ENCODE results near the gene DOK3. TPM values are rescaled to one million over a fixed set of nuclear protein-coding genes. Genes with fewer than 3 reads are reported as not detected.

Gene DOK3
- total and polyA plus RNA-seq, 8 donors: 5.8 to 90.5 (median 7.1) TPM

DNA sequence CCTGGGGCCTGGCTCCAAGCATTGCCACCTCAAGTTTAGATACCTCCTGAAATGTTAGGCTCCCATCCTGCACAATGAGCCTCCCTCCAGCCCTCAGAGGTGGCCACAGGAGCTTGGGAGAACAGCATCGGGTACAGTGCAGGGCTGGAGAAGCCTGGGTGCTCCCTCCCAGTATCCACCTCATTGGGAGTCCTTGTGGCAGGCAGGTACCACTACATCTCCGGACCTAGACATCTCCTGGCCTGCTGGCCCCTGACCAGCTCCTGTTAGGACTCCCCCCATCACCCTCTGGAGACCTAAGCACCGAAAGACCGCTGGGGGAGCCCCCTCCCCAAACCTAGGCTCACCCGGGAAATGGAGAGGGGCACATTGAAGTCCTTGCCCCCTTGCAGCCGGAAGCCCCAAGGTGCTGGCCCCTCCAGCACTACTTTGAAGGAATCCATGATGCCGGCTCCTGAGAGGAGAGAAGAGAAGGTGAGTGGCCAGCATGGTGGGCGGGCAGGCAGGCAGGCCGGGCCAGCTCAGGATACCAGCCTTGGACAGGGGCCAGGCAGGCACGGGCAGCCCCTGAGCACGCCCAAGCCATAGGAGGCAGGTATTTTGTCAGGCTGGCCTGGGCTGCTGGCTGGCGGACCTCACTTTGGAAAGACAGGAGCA lies 13.4 kb downstream of the DOK3 start:
- peaks cover 36 to 78% of the 10 kb centered on the region in 2 donors for H3K4me1 ChIP-seq
- TF ChIP-seq, protein P1, sequence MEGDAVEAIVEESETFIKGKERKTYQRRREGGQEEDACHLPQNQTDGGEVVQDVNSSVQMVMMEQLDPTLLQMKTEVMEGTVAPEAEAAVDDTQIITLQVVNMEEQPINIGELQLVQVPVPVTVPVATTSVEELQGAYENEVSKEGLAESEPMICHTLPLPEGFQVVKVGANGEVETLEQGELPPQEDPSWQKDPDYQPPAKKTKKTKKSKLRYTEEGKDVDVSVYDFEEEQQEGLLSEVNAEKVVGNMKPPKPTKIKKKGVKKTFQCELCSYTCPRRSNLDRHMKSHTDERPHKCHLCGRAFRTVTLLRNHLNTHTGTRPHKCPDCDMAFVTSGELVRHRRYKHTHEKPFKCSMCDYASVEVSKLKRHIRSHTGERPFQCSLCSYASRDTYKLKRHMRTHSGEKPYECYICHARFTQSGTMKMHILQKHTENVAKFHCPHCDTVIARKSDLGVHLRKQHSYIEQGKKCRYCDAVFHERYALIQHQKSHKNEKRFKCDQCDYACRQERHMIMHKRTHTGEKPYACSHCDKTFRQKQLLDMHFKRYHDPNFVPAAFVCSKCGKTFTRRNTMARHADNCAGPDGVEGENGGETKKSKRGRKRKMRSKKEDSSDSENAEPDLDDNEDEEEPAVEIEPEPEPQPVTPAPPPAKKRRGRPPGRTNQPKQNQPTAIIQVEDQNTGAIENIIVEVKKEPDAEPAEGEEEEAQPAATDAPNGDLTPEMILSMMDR (IDR thresholded peaks at IDR 0.05): peak in 1 of 2 donors; percentile 18
- peak overlapping the region; percentile 73 to 80 for H3K4me3 ChIP-seq
- H3K27me3 ChIP-seq: peaks cover 0 to 10% of the 10 kb centered on the region in 2 donors
- ATAC-seq (no peak), DNase-seq (peak in 1 of 4 donors; percentile 48)
- peak overlapping the region; percentile 91 to 92 for H3K27ac ChIP-seq
- intact Hi-C loops (cut with DNase I): no loop called here
- H3K9me3 ChIP-seq: no peaks in the 10 kb centered on the region
- H3K36me3 ChIP-seq: peaks cover 0 to 21% of the 10 kb centered on the region in 2 donors

- H3K4me1 ChIP-seq: peaks cover 36 to 77% of the 10 kb centered on the region in 2 donors
- H3K4me3 ChIP-seq: peak overlapping the region in 1 of 2 donors; percentile 73
- intact Hi-C loops (cut with DNase I): no loop called here
These were observed 14.2 kb downstream of the DOK3 start for GRCh38 chr5:177495243-177496060.

GRCh38 chr5:177494346-177495195 lies 15.1 kb downstream of the DOK3 start:
- DNase-seq (peak in 3 of 4 donors; percentile 79 to 88 (median 86)), ATAC-seq (peak; percentile 15)
- peaks cover 0 to 10% of the 10 kb centered on the region in 2 donors for H3K27me3 ChIP-seq
- H3K4me1 ChIP-seq: peaks cover 36 to 76% of the 10 kb centered on the region in 2 donors
- intact Hi-C loops (cut with DNase I): no loop called here
- peak overlapping the region; percentile 91 to 92 for H3K27ac ChIP-seq
- H3K9me3 ChIP-seq: no peaks in the 10 kb centered on the region
- H3K36me3 ChIP-seq: peaks cover 0 to 37% of the 10 kb centered on the region in 2 donors
- TF ChIP-seq, protein P1 (IDR thresholded peaks at IDR 0.05): no peak
- peak overlapping the region in 1 of 2 donors; percentile 73 for H3K4me3 ChIP-seq

More at GRCh38 chr5:177495243-177496060, 14.2 kb downstream of the DOK3 start:
- Histone ChIP-seq H3K27ac (peak overlapping the region; percentile 91 to 92), H3K9me3 (no peaks in the 10 kb centered on the region), H3K36me3 (peaks cover 0 to 28% of the 10 kb centered on the region in 2 donors), H3K27me3 (peaks cover 0 to 10% of the 10 kb centered on the region in 2 donors)
- TF ChIP-seq, protein P1 (IDR thresholded peaks at IDR 0.05): no peak
- peak in 3 of 4 donors; percentile 66 to 85 (median 77) for DNase-seq
- peak; percentile 4 for ATAC-seq

GRCh38 chr5:177493795-177494345 lies 15.8 kb downstream of the DOK3 start:
- peak overlapping the region; percentile 91 to 92 for H3K27ac ChIP-seq
- TF ChIP-seq, protein P1 (IDR thresholded peaks at IDR 0.05): no peak
- DNase-seq (no peak), ATAC-seq (no peak)
- H3K36me3 ChIP-seq: peaks cover 0 to 44% of the 10 kb centered on the region in 2 donors
- H3K4me3 ChIP-seq: peak overlapping the region in 1 of 2 donors; percentile 73
- peaks cover 0 to 9% of the 10 kb centered on the region in 2 donors for H3K27me3 ChIP-seq
- intact Hi-C loops (cut with DNase I): no loop called here
- peaks cover 36 to 73% of the 10 kb centered on the region in 2 donors for H3K4me1 ChIP-seq
- H3K9me3 ChIP-seq: no peaks in the 10 kb centered on the region
